GM18861 (cell line): ENCODE measurements around the gene FFAR1.
"Not testable (repeated sequence)": the region's sequence is repeated elsewhere in the genome, so short reads cannot be mapped to it uniquely, and the experiment has no call there.

ENCODE experiments used
- ATAC-seq: cut with Tn5 transposase; IDR thresholded peaks from one replicate; pipeline ENCODE4 v1.9.1; 2021; ENCODE audit not compliant: unreplicated experiment

Gene FFAR1

GRCh38 chr19:35341006-35341405, 6.7 kb upstream of the FFAR1 start:
- no peak for ATAC-seq

GRCh38 chr19:35341565-35342225, 6.0 kb upstream of the FFAR1 start:
- ATAC-seq, result no peak

- no peak for ATAC-seq
Observed at GRCh38 chr19:35342430-35342829, 5.3 kb upstream of the FFAR1 start.

GRCh38 chr19:35344511-35345031, 3.1 kb upstream of the FFAR1 start:
- no peak for ATAC-seq

- no peak for ATAC-seq
Observed at GRCh38 chr19:35345671-35346111, 2.0 kb upstream of the FFAR1 start.

- no peak for ATAC-seq
Observed at GRCh38 chr19:35346193-35347052, 1.3 kb upstream of the FFAR1 start.

GRCh38 chr19:35347930-35348298, 212 bp downstream of the FFAR1 start:
- no peak for ATAC-seq

GRCh38 chr19:35348911-35349611, 1.4 kb downstream of the FFAR1 start:
- no peak for ATAC-seq

GRCh38 chr19:35349614-35350521, 2.2 kb downstream of the FFAR1 start:
- no peak for ATAC-seq

GRCh38 chr19:35350591-35350990, 2.9 kb downstream of the FFAR1 start:
- ATAC-seq, result no peak

- no peak for ATAC-seq
Observed at GRCh38 chr19:35351411-35352176, 3.9 kb downstream of the FFAR1 start.

GRCh38 chr19:35352177-35352447, 4.4 kb downstream of the FFAR1 start:
- ATAC-seq, result no peak

GRCh38 chr19:35352448-35353304, 5.0 kb downstream of the FFAR1 start:
- no peak for ATAC-seq

- no peak for ATAC-seq
Observed at GRCh38 chr19:35353635-35354034, 5.9 kb downstream of the FFAR1 start.

GRCh38 chr19:35354898-35355297, 7.2 kb downstream of the FFAR1 start:
- no peak for ATAC-seq

GRCh38 chr19:35355791-35356460, 8.2 kb downstream of the FFAR1 start:
- no peak for ATAC-seq

GRCh38 chr19:35357867-35358573, 10.3 kb downstream of the FFAR1 start, which contains the start of gene FFAR3:
Gene FFAR3 (plus strand): TSS chr19:35358460. CDS start chr19:35358891, 431 bp downstream.
- no peak for ATAC-seq

- not testable (repeated sequence) for ATAC-seq
Observed at GRCh38 chr19:35358834-35359233, 11.1 kb downstream of the FFAR1 start.
